ENCODE measurements around the gene ANXA5.

ANXA5 gene

DNA sequence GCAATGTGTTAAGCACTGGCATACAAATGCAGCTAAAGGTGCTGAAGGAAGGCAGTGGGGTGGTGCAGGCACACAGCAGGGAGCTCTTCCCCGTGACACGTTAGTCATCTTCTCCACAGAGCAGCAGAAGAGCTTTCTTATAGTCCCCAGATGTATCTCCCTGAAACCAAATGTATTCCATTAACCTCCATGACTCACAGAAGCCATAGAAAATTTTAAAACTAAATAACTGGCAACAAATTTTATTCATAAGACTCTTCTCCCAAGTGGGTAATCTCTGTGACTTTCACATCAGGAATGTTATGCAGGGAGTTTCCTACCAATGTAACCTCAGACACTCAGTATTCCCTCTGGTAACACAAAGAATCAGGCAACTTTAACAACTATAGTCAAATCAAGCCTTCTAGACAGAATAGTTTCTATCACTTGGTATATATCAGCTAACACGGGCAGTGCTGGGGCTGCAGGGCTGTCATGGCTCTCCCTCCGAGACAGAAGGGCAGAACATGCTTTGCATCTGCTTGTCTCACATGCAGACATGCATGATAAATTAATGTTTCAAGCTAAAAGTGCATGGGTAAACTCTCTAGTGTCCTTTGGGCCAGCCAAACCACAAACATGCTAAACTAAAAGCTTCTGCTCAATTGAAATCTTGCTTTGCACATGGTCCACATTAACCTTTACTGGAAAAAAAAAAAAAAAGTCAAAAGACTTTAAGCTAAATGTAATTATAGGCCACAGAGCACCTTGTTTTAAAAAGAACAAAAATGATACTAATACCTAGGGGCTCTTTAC lies 28.2 kb downstream of the ANXA5 start:
- TF ChIP-seq YY1 (IDR thresholded peaks at IDR 0.05; ENCODE audit: low read depth) (no peak), FOXM1 (IDR thresholded peaks at IDR 0.05; ENCODE audit: borderline replicate concordance, low read depth) (no peak), CREB1 (IDR thresholded peaks at IDR 0.05; ENCODE audit: low read depth) (no peak), ZBTB7A (IDR thresholded peaks at IDR 0.05; ENCODE audit: low read depth) (no peak), CEBPB (IDR thresholded peaks at IDR 0.05) (no peak), EP300 (IDR thresholded peaks at IDR 0.05; ENCODE audit: borderline replicate concordance) (no peak), TAF1 (IDR thresholded peaks at IDR 0.05; ENCODE audit: low read depth) (no peak), RAD21 (IDR thresholded peaks at IDR 0.05; ENCODE audit: low read depth) (no peak), NFIC (IDR thresholded peaks at IDR 0.05) (no peak), EGR1 (IDR thresholded peaks at IDR 0.05) (no peak)
- TF ChIP-seq, protein P1, sequence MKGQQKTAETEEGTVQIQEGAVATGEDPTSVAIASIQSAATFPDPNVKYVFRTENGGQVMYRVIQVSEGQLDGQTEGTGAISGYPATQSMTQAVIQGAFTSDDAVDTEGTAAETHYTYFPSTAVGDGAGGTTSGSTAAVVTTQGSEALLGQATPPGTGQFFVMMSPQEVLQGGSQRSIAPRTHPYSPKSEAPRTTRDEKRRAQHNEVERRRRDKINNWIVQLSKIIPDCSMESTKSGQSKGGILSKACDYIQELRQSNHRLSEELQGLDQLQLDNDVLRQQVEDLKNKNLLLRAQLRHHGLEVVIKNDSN (IDR thresholded peaks at IDR 0.05): no peak
- TF ChIP-seq, protein P2, sequence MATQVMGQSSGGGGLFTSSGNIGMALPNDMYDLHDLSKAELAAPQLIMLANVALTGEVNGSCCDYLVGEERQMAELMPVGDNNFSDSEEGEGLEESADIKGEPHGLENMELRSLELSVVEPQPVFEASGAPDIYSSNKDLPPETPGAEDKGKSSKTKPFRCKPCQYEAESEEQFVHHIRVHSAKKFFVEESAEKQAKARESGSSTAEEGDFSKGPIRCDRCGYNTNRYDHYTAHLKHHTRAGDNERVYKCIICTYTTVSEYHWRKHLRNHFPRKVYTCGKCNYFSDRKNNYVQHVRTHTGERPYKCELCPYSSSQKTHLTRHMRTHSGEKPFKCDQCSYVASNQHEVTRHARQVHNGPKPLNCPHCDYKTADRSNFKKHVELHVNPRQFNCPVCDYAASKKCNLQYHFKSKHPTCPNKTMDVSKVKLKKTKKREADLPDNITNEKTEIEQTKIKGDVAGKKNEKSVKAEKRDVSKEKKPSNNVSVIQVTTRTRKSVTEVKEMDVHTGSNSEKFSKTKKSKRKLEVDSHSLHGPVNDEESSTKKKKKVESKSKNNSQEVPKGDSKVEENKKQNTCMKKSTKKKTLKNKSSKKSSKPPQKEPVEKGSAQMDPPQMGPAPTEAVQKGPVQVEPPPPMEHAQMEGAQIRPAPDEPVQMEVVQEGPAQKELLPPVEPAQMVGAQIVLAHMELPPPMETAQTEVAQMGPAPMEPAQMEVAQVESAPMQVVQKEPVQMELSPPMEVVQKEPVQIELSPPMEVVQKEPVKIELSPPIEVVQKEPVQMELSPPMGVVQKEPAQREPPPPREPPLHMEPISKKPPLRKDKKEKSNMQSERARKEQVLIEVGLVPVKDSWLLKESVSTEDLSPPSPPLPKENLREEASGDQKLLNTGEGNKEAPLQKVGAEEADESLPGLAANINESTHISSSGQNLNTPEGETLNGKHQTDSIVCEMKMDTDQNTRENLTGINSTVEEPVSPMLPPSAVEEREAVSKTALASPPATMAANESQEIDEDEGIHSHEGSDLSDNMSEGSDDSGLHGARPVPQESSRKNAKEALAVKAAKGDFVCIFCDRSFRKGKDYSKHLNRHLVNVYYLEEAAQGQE (IDR thresholded peaks at IDR 0.05; ENCODE audit: low read depth): no peak

DNA sequence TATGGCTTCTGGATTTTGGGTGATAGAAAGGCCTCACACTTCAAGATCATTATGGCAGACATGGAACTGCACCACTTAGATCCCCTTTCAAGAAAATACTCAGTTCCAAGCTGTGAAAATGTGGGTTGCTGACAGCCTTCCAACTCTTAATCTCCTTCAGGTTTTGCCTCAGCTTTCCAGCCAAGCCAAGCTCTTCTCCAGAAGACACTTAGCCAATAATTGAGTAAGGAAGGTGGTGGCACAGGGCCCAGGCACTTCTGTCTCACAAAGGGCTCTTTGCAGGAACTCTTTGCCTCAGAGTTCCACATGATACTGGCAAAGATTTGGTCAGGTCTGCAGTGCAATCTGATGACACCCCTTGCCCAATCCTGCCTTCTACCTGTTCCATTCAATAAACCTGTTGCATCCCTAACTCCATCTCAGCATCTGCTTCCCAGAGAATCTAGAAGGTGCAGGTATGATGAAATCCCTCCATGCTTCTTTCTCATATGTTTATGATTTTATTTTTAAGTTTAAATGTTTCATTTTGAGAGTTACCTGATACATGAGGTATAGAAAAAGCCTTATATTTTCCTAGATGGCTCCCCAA lies 30.6 kb downstream of the ANXA5 start:
- TF ChIP-seq EP300 (IDR thresholded peaks at IDR 0.05; ENCODE audit: borderline replicate concordance): no peak
- TF ChIP-seq YY1 (IDR thresholded peaks at IDR 0.05; ENCODE audit: low read depth): no peak
- TF ChIP-seq, protein P2 (IDR thresholded peaks at IDR 0.05; ENCODE audit: low read depth): no peak
- TF ChIP-seq EGR1 (IDR thresholded peaks at IDR 0.05): no peak
- TF ChIP-seq NFIC (IDR thresholded peaks at IDR 0.05): no peak
- TF ChIP-seq TEAD4 (IDR thresholded peaks at IDR 0.05): no peak
- no peak for TF ChIP-seq CEBPB (IDR thresholded peaks at IDR 0.05)
- no peak for TF ChIP-seq TAF1 (IDR thresholded peaks at IDR 0.05; ENCODE audit: low read depth)
- TF ChIP-seq RAD21 (IDR thresholded peaks at IDR 0.05; ENCODE audit: low read depth): no peak
- TF ChIP-seq FOXM1 (IDR thresholded peaks at IDR 0.05; ENCODE audit: borderline replicate concordance, low read depth): no peak
- TF ChIP-seq, protein P1 (IDR thresholded peaks at IDR 0.05): no peak
- no peak for TF ChIP-seq CREB1 (IDR thresholded peaks at IDR 0.05; ENCODE audit: low read depth)
- TF ChIP-seq, protein P3, sequence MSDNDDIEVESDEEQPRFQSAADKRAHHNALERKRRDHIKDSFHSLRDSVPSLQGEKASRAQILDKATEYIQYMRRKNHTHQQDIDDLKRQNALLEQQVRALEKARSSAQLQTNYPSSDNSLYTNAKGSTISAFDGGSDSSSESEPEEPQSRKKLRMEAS (IDR thresholded peaks at IDR 0.05): no peak
- no peak for TF ChIP-seq ZBTB7A (IDR thresholded peaks at IDR 0.05; ENCODE audit: low read depth)
- no peak for TF ChIP-seq TCF12 (IDR thresholded peaks at IDR 0.05; ENCODE audit: low read depth)

DNA sequence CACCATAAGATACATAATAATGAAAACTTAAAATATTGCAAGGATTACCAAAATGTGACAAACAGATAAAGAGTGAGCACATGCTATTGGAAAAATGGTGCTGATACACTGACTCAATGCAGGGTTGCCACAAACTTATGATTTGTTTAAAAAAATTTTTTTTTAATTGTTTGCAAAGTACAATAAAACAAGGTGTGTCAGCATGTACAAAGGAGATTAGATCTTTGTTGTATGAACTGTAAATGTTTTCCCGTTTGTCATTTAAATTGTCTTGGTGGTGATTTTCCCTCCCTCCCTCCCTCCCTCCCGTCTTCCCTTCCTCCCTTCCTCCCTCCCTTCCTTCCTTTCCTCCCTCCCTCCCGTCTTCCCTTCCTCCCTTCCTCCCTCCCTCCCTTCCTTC lies 31.4 kb downstream of the ANXA5 start:
- TF ChIP-seq EP300 (IDR thresholded peaks at IDR 0.05; ENCODE audit: borderline replicate concordance) (no peak), FOXM1 (IDR thresholded peaks at IDR 0.05; ENCODE audit: borderline replicate concordance, low read depth) (no peak), CREB1 (IDR thresholded peaks at IDR 0.05; ENCODE audit: low read depth) (no peak), EGR1 (IDR thresholded peaks at IDR 0.05) (no peak), YY1 (IDR thresholded peaks at IDR 0.05; ENCODE audit: low read depth) (no peak), ZBTB7A (IDR thresholded peaks at IDR 0.05; ENCODE audit: low read depth) (no peak), CEBPB (IDR thresholded peaks at IDR 0.05) (no peak), TCF12 (IDR thresholded peaks at IDR 0.05; ENCODE audit: low read depth) (no peak), TEAD4 (IDR thresholded peaks at IDR 0.05) (no peak), RAD21 (IDR thresholded peaks at IDR 0.05; ENCODE audit: low read depth) (no peak), NFIC (IDR thresholded peaks at IDR 0.05) (no peak), TAF1 (IDR thresholded peaks at IDR 0.05; ENCODE audit: low read depth) (no peak)
- TF ChIP-seq, protein P3 (IDR thresholded peaks at IDR 0.05): no peak
- TF ChIP-seq, protein P1 (IDR thresholded peaks at IDR 0.05): no peak
- TF ChIP-seq, protein P2 (IDR thresholded peaks at IDR 0.05; ENCODE audit: low read depth): no peak

Measured in Ishikawa (cell line).